GM18511 (cell line): Measurements from ENCODE around the gene TBX22.
"Not testable (repeated sequence)": the region's sequence is repeated elsewhere in the genome, so short reads cannot be mapped to it uniquely, and the experiment has no call there.

Experiments used
- ATAC-seq: cut with Tn5 transposase; IDR thresholded peaks from one replicate; pipeline ENCODE4 v1.9.1; 2021; ENCODE audit warnings: mild to moderate bottlenecking, moderate library complexity; ENCODE audit not compliant: unreplicated experiment

TBX22 gene

GRCh38 chrX:80014141-80014940 lies at the start of gene TBX22:
TSS of gene TBX22 (plus strand) at chrX:80014753. CDS start at chrX:80022270, 7,517 bp downstream.
- ATAC-seq, result no peak

- ATAC-seq, result no peak
Observed at GRCh38 chrX:79975605-79976004, 38.9 kb upstream of the TBX22 start.

GRCh38 chrX:80004458-80004857 lies 10.1 kb upstream of the TBX22 start:
- no peak for ATAC-seq

GRCh38 chrX:80011522-80011921 lies 3.0 kb upstream of the TBX22 start:
- no peak for ATAC-seq

GRCh38 chrX:80016182-80016581 lies 1.6 kb downstream of the TBX22 start:
- no peak for ATAC-seq

GRCh38 chrX:80021621-80022020 lies 7.1 kb downstream of the TBX22 start:
- ATAC-seq, result no peak

- no peak for ATAC-seq
Observed at GRCh38 chrX:80022363-80023031, 7.9 kb downstream of the TBX22 start.

- no peak for ATAC-seq
Observed at GRCh38 chrX:80026116-80026515, 11.6 kb downstream of the TBX22 start.

GRCh38 chrX:80066156-80066555 lies 51.6 kb downstream of the TBX22 start:
- ATAC-seq, result not testable (repeated sequence)

- not testable (repeated sequence) for ATAC-seq
Observed at GRCh38 chrX:80075625-80076024, 61.1 kb downstream of the TBX22 start.
